K562 (cell line): ENCODE data around the gene SEC63. TPM values are rescaled to one million over a fixed set of nuclear protein-coding genes. Genes with fewer than 3 reads are reported as not detected.

Source experiments
- ADNP ChIP-seq: fragments of 200-800 bp; sonication (Bioruptor generic); IDR thresholded peaks from 2 replicates; pipeline ENCODE4 v1.6.1; 2016; ENCODE audit warnings: missing genetic modification characterization, missing compliant biosample characterization
- POLR3A ChIP-seq: IDR thresholded peaks from 2 replicates; pipeline ENCODE4 v1.6.1; 2011; ENCODE audit warnings: borderline replicate concordance, mild to moderate bottlenecking, moderate library complexity; ENCODE audit not compliant: insufficient read length, insufficient read depth; ENCODE audit errors: extremely low read depth
- RAD51 ChIP-seq: fragments of 450-650 bp; IDR thresholded peaks from 2 replicates; pipeline ENCODE4 v1.7.1; 2016; ENCODE audit warnings: low read depth, mild to moderate bottlenecking, borderline replicate concordance
- SMAD4 ChIP-seq: fragments of 250-450 bp; sonication (Bioruptor Pico); conservative IDR thresholded peaks from 2 replicates; pipeline ENCODE4 v1.8.0; 2021; ENCODE audit warnings: inconsistent platforms, mild to moderate bottlenecking, moderate library complexity
- SMARCE1 ChIP-seq: fragments of 450-650 bp; IDR thresholded peaks from 2 replicates; pipeline ENCODE4 v1.7.1; 2016; ENCODE audit warnings: mild to moderate bottlenecking
- TBP ChIP-seq: optimal IDR thresholded peaks from 2 replicates; pipeline ENCODE3; 2011; ENCODE audit warnings: low read depth, low read length, improper control_type of control experiment
- TCF7 ChIP-seq: sonication (generic); IDR thresholded peaks from 2 replicates; pipeline ENCODE4 v1.6.1; 2016; ENCODE audit warnings: antibody characterized with exemption, borderline replicate concordance
- ZNF384 ChIP-seq: IDR thresholded peaks from 2 replicates; pipeline ENCODE4 v1.6.1; 2012; ENCODE audit warnings: low read depth, low read length, improper control_type of control experiment
- polyA plus RNA-seq, 8 experiments: library from polyadenylated mRNA; depleted of rRNA in 4 of 8; stranded (reverse) in 5 of 8; unstranded in 3 of 8; fragments of >200 nt; fragmentation: Nextera tagmentation in 2 of 8; fragmentation: Illumina TruSeq in 1 of 8; extraction: Ambion mirVana in 2 of 8; extraction: Trizol in 1 of 8; gene quantifications; 2 replicates each; pipeline versions ENCODE4 v1.2.1 to v1.2.3, GENCODE V29; 2011 to 2014; ENCODE audit warnings: inconsistent platforms in 1 of 8, missing spikeins in 1 of 8
- total RNA-seq, 7 experiments: library from RNA; depleted of rRNA in 6 of 7; stranded (reverse); fragments of >200 nt in 6 of 7; fragmentation: Illumina TruSeq in 2 of 7; extraction: Trizol in 2 of 7; gene quantifications; 2 replicates each; pipeline versions ENCODE4 v1.2.1 to v1.2.3, GENCODE V29; 2011 to 2021; ENCODE audit warnings: low replicate concordance in 1 of 7
- TF ChIP-seq, protein P1 (sequence below), 2 experiments: fragments of 450-650 bp; IDR thresholded peaks; 2 replicates each; pipeline ENCODE4 v1.6.1; 2016; ENCODE audit warnings: mild to moderate bottlenecking in 2 of 2, borderline replicate concordance in 1 of 2, low read depth in 1 of 2, moderate library complexity in 1 of 2
- TF ChIP-seq, protein P2 (sequence below), 3 experiments: fragments of 200-800 bp in 1 of 3; fragments of 250-450 bp in 1 of 3; fragments of 450-650 bp in 1 of 3; sonication (Bioruptor Pico) in 1 of 3; sonication (Bioruptor generic) in 1 of 3; formaldehyde crosslinking in 1 of 3; IDR thresholded peaks; 2 replicates each; pipeline versions ENCODE4 v1.6.1 to v1.8.0; 2016 to 2022; ENCODE audit warnings: mild to moderate bottlenecking in 2 of 3, missing genetic modification characterization in 2 of 3, missing compliant biosample characterization in 1 of 3, moderate library complexity in 1 of 3
- TF ChIP-seq, protein P3 (sequence below), 2 experiments: fragments of 450-650 bp; conservative IDR thresholded peaks; 2 replicates each; pipeline ENCODE4 v1.6.1; 2017; ENCODE audit warnings: mild to moderate bottlenecking in 2 of 2, moderate library complexity in 2 of 2

Gene SEC63
- total and polyA plus RNA-seq, 9 of the 15 experiments (the other 6 are each of a cell fraction or from before 2014, with no cell fraction given), result 13.8 to 74.6 (median 28.4) TPM

DNA sequence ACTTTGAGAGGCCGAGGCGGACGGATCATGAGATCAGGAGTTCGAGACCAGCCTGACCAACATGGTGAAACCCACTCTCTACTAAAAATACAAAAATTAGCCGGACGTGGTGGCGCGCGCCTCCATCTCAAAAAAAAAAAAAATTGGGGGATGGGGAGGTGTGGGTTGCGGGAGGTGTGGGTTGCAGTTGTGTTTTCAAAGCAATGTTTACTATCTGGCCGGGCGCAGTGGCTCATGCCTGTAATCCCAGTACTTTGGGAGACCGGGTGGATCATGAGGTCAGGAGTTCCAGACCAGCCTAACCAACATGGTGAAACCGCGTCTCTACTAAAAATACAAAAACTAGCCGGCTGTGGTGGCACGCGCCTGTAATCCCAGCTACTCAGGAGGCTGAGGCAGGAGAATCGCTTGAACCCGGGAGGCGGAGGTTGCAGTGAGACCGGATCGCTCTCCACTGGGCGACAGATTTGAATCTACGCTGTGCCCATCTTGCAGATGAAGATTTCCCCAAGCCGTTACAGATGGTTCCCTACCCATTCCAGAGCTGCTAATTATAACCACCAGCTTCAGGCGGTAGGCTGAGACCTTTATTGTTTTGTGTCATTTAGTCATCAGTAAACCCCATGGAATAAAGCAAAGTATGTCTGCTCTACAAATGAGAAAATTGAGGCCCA, 818 bp upstream of the SEC63 start (continued):
- TF ChIP-seq, protein P1, sequence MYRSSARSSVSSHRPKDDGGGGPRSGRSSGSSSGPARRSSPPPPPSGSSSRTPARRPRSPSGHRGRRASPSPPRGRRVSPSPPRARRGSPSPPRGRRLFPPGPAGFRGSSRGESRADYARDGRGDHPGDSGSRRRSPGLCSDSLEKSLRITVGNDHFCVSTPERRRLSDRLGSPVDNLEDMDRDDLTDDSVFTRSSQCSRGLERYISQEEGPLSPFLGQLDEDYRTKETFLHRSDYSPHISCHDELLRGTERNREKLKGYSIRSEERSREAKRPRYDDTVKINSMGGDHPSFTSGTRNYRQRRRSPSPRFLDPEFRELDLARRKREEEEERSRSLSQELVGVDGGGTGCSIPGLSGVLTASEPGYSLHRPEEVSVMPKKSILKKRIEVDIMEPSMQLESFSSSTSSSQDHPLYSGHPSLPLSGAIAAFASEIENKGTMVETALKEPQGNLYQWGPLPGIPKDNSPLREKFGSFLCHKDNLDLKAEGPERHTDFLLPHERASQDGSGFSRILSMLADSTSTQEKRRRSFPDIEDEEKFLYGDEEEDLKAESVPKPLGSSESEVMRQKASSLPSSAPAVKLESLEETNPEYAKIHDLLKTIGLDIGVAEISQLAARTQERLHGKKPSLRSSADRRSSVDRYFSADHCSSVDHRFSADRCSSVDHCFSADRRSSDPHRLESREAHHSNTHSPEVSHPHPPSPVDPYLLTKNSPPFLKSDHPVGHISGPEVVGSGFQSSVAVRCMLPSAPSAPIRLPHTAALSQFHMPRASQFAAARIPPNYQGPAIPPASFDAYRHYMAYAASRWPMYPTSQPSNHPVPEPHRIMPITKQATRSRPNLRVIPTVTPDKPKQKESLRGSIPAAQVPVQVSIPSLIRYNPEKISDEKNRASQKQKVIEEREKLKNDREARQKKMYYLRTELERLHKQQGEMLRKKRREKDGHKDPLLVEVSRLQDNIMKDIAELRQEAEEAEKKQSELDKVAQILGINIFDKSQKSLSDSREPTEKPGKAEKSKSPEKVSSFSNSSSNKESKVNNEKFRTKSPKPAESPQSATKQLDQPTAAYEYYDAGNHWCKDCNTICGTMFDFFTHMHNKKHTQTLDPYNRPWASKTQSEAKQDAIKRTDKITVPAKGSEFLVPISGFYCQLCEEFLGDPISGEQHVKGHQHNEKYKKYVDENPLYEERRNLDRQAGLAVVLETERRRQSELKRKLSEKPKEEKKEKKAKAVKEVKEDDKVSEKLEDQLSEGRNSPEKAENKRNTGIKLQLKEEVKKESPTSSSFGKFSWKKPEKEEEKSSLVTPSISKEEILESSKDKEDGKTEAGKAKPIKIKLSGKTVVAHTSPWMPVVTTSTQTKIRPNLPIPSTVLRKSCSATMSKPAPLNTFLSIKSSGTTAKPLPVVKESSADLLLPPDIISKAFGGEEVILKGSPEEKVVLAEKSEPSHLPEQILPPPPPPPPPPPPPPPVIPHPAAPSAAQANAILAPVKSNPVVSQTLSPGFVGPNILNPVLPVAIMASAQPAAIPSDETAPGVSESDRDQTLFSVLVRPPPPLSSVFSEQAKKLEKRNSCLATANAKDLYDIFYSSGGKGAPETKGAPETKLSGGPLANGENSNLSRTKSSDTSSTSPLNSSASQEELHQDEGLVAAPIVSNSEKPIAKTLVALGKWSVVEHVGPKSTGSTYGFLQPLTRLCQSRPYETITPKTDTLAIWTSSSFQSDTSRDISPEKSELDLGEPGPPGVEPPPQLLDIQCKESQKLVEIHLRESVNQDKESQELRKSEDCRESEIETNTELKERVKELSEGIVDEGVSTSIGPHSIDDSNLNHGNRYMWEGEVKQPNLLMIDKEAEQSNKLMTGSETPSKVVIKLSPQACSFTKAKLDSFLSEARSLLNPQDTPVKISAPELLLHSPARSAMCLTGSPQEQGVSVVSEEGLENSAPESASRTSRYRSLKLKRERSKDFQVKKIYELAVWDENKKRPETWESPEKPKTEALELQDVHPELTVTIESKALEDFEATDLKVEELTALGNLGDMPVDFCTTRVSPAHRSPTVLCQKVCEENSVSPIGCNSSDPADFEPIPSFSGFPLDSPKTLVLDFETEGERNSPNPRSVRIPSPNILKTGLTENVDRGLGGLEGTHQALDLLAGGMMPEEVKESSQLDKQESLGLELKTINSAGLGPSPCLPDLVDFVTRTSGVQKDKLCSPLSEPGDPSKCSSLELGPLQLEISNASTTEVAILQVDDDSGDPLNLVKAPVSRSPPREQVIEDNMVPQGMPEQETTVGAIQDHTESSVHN (IDR thresholded peaks at IDR 0.05; ENCODE audit: borderline replicate concordance in 1 of 2, low read depth in 1 of 2), result peak in 1 of 2 experiments; percentile 20; a peak in 1 of 4 replicates
- 0 out of 2 replicates have a peak, but pooled peaks have one; percentile 18 for TF ChIP-seq RAD51
- peak; percentile 40; the same call in 1 of the 2 replicates for TF ChIP-seq SMARCE1
- TF ChIP-seq, protein P2, sequence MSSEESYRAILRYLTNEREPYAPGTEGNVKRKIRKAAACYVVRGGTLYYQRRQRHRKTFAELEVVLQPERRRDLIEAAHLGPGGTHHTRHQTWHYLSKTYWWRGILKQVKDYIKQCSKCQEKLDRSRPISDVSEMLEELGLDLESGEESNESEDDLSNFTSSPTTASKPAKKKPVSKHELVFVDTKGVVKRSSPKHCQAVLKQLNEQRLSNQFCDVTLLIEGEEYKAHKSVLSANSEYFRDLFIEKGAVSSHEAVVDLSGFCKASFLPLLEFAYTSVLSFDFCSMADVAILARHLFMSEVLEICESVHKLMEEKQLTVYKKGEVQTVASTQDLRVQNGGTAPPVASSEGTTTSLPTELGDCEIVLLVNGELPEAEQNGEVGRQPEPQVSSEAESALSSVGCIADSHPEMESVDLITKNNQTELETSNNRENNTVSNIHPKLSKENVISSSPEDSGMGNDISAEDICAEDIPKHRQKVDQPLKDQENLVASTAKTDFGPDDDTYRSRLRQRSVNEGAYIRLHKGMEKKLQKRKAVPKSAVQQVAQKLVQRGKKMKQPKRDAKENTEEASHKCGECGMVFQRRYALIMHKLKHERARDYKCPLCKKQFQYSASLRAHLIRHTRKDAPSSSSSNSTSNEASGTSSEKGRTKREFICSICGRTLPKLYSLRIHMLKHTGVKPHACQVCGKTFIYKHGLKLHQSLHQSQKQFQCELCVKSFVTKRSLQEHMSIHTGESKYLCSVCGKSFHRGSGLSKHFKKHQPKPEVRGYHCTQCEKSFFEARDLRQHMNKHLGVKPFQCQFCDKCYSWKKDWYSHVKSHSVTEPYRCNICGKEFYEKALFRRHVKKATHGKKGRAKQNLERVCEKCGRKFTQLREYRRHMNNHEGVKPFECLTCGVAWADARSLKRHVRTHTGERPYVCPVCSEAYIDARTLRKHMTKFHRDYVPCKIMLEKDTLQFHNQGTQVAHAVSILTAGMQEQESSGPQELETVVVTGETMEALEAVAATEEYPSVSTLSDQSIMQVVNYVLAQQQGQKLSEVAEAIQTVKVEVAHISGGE (CRISPR knock-in tag; IDR thresholded peaks at IDR 0.05), result peak in 1 of 3 experiments; percentile 2; a peak in 1 of 6 replicates
- peak; percentile 72 for TF ChIP-seq ZNF384
- 0 out of 2 replicates have a peak, but pooled peaks have one; percentile 25 for TF ChIP-seq SMAD4 (CRISPR knock-in tag)
- 0 out of 2 replicates have a peak, but pooled peaks have one; percentile 8 for TF ChIP-seq TCF7
- TF ChIP-seq POLR3A, result peak; percentile 75
- TF ChIP-seq TBP, result peak; percentile 81
- TF ChIP-seq, protein P3, sequence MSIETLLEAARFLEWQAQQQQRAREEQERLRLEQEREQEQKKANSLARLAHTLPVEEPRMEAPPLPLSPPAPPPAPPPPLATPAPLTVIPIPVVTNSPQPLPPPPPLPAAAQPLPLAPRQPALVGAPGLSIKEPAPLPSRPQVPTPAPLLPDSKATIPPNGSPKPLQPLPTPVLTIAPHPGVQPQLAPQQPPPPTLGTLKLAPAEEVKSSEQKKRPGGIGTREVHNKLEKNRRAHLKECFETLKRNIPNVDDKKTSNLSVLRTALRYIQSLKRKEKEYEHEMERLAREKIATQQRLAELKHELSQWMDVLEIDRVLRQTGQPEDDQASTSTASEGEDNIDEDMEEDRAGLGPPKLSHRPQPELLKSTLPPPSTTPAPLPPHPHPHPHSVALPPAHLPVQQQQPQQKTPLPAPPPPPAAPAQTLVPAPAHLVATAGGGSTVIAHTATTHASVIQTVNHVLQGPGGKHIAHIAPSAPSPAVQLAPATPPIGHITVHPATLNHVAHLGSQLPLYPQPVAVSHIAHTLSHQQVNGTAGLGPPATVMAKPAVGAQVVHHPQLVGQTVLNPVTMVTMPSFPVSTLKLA (conservative IDR thresholded peaks at IDR 0.05), result peak; percentile 2 to 10; a peak in 1 of 4 replicates
- TF ChIP-seq ADNP (tag), result 0 out of 2 replicates have a peak, but pooled peaks have one; percentile 72
